OCI-LY3 (cell line): ENCODE results near the gene SPTBN4.

Experiments used
- CTCF ChIP-seq: fragments of 200-600, 300-600 bp; sonication (generic); IDR thresholded peaks from 2 replicates; pipeline ENCODE4 v1.5.1; 2014; ENCODE audit warnings: antibody characterized with exemption, low read length, low read depth
- EZH2phosphoT487 ChIP-seq: fragments of 200-600 bp; shearing (Covaris generic); IDR thresholded peaks from 2 replicates; pipeline ENCODE4 v1.6.1; 2018; ENCODE audit warnings: antibody characterized with exemption, mixed run types, low read depth

- no peak for TF ChIP-seq CTCF
- no peak for TF ChIP-seq EZH2phosphoT487
These were observed 93.3 kb downstream of the SPTBN4 start for GRCh38 chr19:40560092-40560507.
